Endothelial cell of umbilical vein (primary cell): ENCODE measurements around the gene PROC. TPM values are rescaled to one million over a fixed set of nuclear protein-coding genes. Genes with fewer than 3 reads are reported as not detected.

Experiments used
- BruUV-seq: library from RNA; stranded (reverse); fragments of 400-500 nt; replicated peaks from 2 replicates; lab custom pipeline; 2021; lab: Mats Ljungman, UMichigan
- CTCF ChIA-PET: fragments of 300-600, 350-600 bp; sonication (Branson Sonifier 250); formaldehyde crosslinking; loops from one replicate; lab custom pipeline; 2021; ENCODE audit warnings: antibody characterized with exemption, inconsistent platforms; lab: Charles Lee
- POLR2A ChIA-PET: fragments of 300-600, 350-600 bp; sonication (Branson Sonifier 250); formaldehyde crosslinking; loops from one replicate; lab custom pipeline; 2021; ENCODE audit warnings: antibody characterized with exemption, inconsistent platforms; lab: Charles Lee
- DNase-seq: peaks from one replicate; pipeline ENCODE4 v3.0.0-alpha.2; 2011; ENCODE audit warnings: low read depth, low spot score
- FAIRE-seq: peaks from 2 replicates; lab custom pipeline; 2011; peaks lifted over from hg19 to GRCh38; lab: Jason Lieb, UNC
- H2AFZ ChIP-seq: 2 replicates; pipeline ENCODE4 v1.6.0; 2012; ENCODE audit warnings: low read depth, low read length, control low read depth, inconsistent platforms
- H3K27ac ChIP-seq: 2 replicates; pipeline ENCODE4 v1.5.1; 2011; ENCODE audit warnings: low read depth, mild to moderate bottlenecking, control low read depth, low read length, moderate library complexity; ENCODE audit not compliant: insufficient read depth
- H3K27me3 ChIP-seq, 2 experiments: 2 replicates each; pipeline versions ENCODE4 v1.6.0 to v1.6.1; 2011; ENCODE audit warnings: low read length in 2 of 2, mixed read lengths in 1 of 2; ENCODE audit not compliant: control insufficient read depth in 2 of 2, insufficient read depth in 2 of 2
- H3K36me3 ChIP-seq, 2 experiments: 2 replicates in 1 of 2; 3 replicates in 1 of 2; pipeline ENCODE4 v1.5.1; 2011; ENCODE audit warnings: low read length in 2 of 2, mild to moderate bottlenecking in 1 of 2, moderate library complexity in 1 of 2; ENCODE audit not compliant: control insufficient read depth in 2 of 2, insufficient read depth in 2 of 2; ENCODE audit errors: extremely low read depth in 1 of 2
- H3K4me1 ChIP-seq: 3 replicates; pipeline ENCODE4 v1.5.1; 2011; ENCODE audit warnings: mild to moderate bottlenecking, low read length; ENCODE audit not compliant: control insufficient read depth, insufficient read depth; ENCODE audit errors: extremely low read depth
- H3K4me2 ChIP-seq: 2 replicates; pipeline ENCODE4 v1.6.1; 2011; ENCODE audit warnings: low read length, control low read depth, mixed read lengths; ENCODE audit not compliant: insufficient read depth
- H3K4me3 ChIP-seq, 3 experiments: fragments of 200-600 bp in 1 of 3; sonication (generic), shearing (Covaris generic) in 1 of 3; replicated peaks in 1 of 3; 2 replicates each; pipeline ENCODE4 v1.5.1; 2011 to 2016; ENCODE audit warnings: control low read depth in 3 of 3, low read length in 3 of 3, mild to moderate bottlenecking in 2 of 3, inconsistent platforms in 1 of 3, low read depth in 1 of 3, moderate library complexity in 1 of 3; ENCODE audit not compliant: insufficient read depth in 1 of 3
- H3K79me2 ChIP-seq: 2 replicates; pipeline ENCODE4 v1.6.0; 2012; ENCODE audit warnings: low read length, inconsistent platforms; ENCODE audit not compliant: control insufficient read depth, insufficient read depth
- H3K9ac ChIP-seq: replicated peaks from 2 replicates; pipeline ENCODE3; 2011; ENCODE audit warnings: low read length, control low read depth; ENCODE audit not compliant: insufficient read depth; ENCODE audit errors: extremely low read depth
- H3K9me1 ChIP-seq: replicated peaks from 3 replicates; pipeline ENCODE4 v1.6.0; 2011; ENCODE audit warnings: mild to moderate bottlenecking, low read length; ENCODE audit not compliant: control insufficient read depth, insufficient read depth; ENCODE audit errors: extremely low read depth
- H3K9me3 ChIP-seq: replicated peaks from 2 replicates; pipeline ENCODE4 v1.5.1; 2012; ENCODE audit warnings: low read length, inconsistent platforms; ENCODE audit not compliant: control insufficient read depth, insufficient read depth
- H4K20me1 ChIP-seq: replicated peaks from 2 replicates; pipeline ENCODE3; 2011; ENCODE audit warnings: mild to moderate bottlenecking, low read length; ENCODE audit not compliant: control insufficient read depth, insufficient read depth; ENCODE audit errors: extremely low read depth
- CTCF ChIP-seq, 2 donors: IDR thresholded peaks; 1 replicate in 1 of 2; 2 replicates in 1 of 2; pipeline ENCODE4 v1.5.1; 2011; ENCODE audit warnings: low read length in 2 of 2, mild to moderate bottlenecking in 2 of 2, moderate library complexity in 2 of 2, control low read depth in 1 of 2, inconsistent platforms in 1 of 2, low read depth in 1 of 2; ENCODE audit not compliant: insufficient read depth in 1 of 2; ENCODE audit errors: extremely low read depth in 1 of 2
- EZH2 ChIP-seq: IDR thresholded peaks from 2 replicates; pipeline ENCODE4 v1.6.1; 2012; ENCODE audit warnings: borderline replicate concordance, low read depth, mild to moderate bottlenecking, moderate library complexity, low read length, inconsistent platforms; ENCODE audit not compliant: severe bottlenecking
- FOS ChIP-seq: IDR thresholded peaks from 2 replicates; pipeline ENCODE4 v1.6.1; 2011; ENCODE audit warnings: mild to moderate bottlenecking, low read length, moderate library complexity, borderline replicate concordance; ENCODE audit not compliant: insufficient read depth
- GATA2 ChIP-seq: IDR thresholded peaks from 2 replicates; pipeline ENCODE4 v1.7.0; 2011; ENCODE audit warnings: low read depth, mild to moderate bottlenecking, moderate library complexity, mixed read lengths, low read length; ENCODE audit not compliant: insufficient read length, insufficient read depth
- JUN ChIP-seq: IDR thresholded peaks from 2 replicates; pipeline ENCODE4 v1.6.1; 2011; ENCODE audit warnings: borderline replicate concordance, low read depth; ENCODE audit not compliant: insufficient read length, insufficient read depth
- MAX ChIP-seq: IDR thresholded peaks from 2 replicates; pipeline ENCODE4 v1.6.1; 2011; ENCODE audit not compliant: insufficient read depth, insufficient read length
- MYC ChIP-seq: IDR thresholded peaks from one replicate; pipeline ENCODE4 v1.6.1; 2011; ENCODE audit warnings: mild to moderate bottlenecking, low read depth, low read length
- POLR2A ChIP-seq: IDR thresholded peaks from 2 replicates; pipeline ENCODE4 v1.6.1; 2012; ENCODE audit warnings: low read depth, mild to moderate bottlenecking, control low read depth, low read length
- POLR2AphosphoS5 ChIP-seq: IDR thresholded peaks from 2 replicates; pipeline ENCODE4 v1.6.1; 2012; ENCODE audit warnings: low read depth, mild to moderate bottlenecking, control low read depth, low read length, moderate library complexity; ENCODE audit not compliant: insufficient read depth
- dilution Hi-C: fragments of 300-500 bp; cut with MboI; formaldehyde crosslinking; loops from one replicate; pipeline ENCODE4 v1.15.0; 2019; ENCODE audit warnings: low sequenced_read_pairs; ENCODE audit not compliant: extremely low pct_ligation_motif_present
- intact Hi-C: fragments of 100-400 bp; cut with micrococcal nuclease; formaldehyde crosslinking; loops from one replicate; pipeline ENCODE4 v1.10.0; 2022
- polyA plus RNA-seq, 4 experiments: library from polyadenylated mRNA; depleted of rRNA in 3 of 4; stranded (reverse) in 3 of 4; unstranded in 1 of 4; fragments of >200 nt; gene quantifications; 2 replicates each; pipeline versions ENCODE4 v1.2.1 to v1.2.3, GENCODE V29; 2011 to 2012; ENCODE audit warnings: missing spikeins in 1 of 4
- total RNA-seq: library from RNA; stranded (reverse); gene quantifications from 2 replicates; pipeline ENCODE4 v1.2.3, GENCODE V29; 2021

The PROC gene
- total and polyA plus RNA-seq, 2 donors (not counting 3 experiments of a cell fraction or from before 2014, with no cell fraction given): not detected

- Histone ChIP-seq H3K9me1 (no peaks in the 10 kb centered on the region), H3K27ac (no peak overlapping the region), H4K20me1 (no peaks in the 10 kb centered on the region), H3K9ac (no peak overlapping the region), H2AFZ (no peak overlapping the region), H3K9me3 (no peaks in the 10 kb centered on the region), H3K27me3 (peaks cover 12 to 20% of the 10 kb centered on the region in 2 experiments), H3K4me3 (no peak overlapping the region), H3K4me2 (no peak overlapping the region), H3K4me1 (peaks cover 15% of the 10 kb centered on the region), H3K36me3 (no peaks in the 10 kb centered on the region), H3K79me2 (no peaks in the 10 kb centered on the region)
- no TSS peak for BruUV-seq
- FAIRE-seq (no peak), DNase-seq (no peak)
- TF ChIP-seq JUN (no peak), MYC (no peak), EZH2 (no peak), POLR2A (no peak), POLR2AphosphoS5 (no peak), MAX (no peak), CTCF (IDR thresholded peaks at IDR 0.05; ENCODE audit: extremely low read depth in 1 of 2, insufficient read depth in 1 of 2, low read depth in 1 of 2, low read length in 2 of 2) (no peak), FOS (no peak), GATA2 (no peak)
- dilution Hi-C loops (no loop called here), intact Hi-C loops (loop anchor here (5.0 kb wide), 1 partner anchor 82 kb away; no protein-coding TSS in a partner anchor)
- ChIA-PET POLR2A (no interaction called here), CTCF (interaction anchor here (0.5 to 1.3 kb wide), 3 partner anchors 8 to 35 kb away, joined by 3 to 4 read pairs (median 3); no protein-coding TSS in a partner anchor)
Measured at GRCh38 chr2:127419112-127419430, 844 bp downstream of the PROC start.
